GM18907 (cell line): ENCODE measurements around the gene PAPPA.

ENCODE experiments used
- ATAC-seq: cut with Tn5 transposase; IDR thresholded peaks from one replicate; pipeline ENCODE4 v1.9.1; 2021; ENCODE audit warnings: mild to moderate bottlenecking, moderate library complexity; ENCODE audit not compliant: unreplicated experiment

PAPPA gene, protein sequence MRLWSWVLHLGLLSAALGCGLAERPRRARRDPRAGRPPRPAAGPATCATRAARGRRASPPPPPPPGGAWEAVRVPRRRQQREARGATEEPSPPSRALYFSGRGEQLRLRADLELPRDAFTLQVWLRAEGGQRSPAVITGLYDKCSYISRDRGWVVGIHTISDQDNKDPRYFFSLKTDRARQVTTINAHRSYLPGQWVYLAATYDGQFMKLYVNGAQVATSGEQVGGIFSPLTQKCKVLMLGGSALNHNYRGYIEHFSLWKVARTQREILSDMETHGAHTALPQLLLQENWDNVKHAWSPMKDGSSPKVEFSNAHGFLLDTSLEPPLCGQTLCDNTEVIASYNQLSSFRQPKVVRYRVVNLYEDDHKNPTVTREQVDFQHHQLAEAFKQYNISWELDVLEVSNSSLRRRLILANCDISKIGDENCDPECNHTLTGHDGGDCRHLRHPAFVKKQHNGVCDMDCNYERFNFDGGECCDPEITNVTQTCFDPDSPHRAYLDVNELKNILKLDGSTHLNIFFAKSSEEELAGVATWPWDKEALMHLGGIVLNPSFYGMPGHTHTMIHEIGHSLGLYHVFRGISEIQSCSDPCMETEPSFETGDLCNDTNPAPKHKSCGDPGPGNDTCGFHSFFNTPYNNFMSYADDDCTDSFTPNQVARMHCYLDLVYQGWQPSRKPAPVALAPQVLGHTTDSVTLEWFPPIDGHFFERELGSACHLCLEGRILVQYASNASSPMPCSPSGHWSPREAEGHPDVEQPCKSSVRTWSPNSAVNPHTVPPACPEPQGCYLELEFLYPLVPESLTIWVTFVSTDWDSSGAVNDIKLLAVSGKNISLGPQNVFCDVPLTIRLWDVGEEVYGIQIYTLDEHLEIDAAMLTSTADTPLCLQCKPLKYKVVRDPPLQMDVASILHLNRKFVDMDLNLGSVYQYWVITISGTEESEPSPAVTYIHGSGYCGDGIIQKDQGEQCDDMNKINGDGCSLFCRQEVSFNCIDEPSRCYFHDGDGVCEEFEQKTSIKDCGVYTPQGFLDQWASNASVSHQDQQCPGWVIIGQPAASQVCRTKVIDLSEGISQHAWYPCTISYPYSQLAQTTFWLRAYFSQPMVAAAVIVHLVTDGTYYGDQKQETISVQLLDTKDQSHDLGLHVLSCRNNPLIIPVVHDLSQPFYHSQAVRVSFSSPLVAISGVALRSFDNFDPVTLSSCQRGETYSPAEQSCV (N-terminal part only)

DNA sequence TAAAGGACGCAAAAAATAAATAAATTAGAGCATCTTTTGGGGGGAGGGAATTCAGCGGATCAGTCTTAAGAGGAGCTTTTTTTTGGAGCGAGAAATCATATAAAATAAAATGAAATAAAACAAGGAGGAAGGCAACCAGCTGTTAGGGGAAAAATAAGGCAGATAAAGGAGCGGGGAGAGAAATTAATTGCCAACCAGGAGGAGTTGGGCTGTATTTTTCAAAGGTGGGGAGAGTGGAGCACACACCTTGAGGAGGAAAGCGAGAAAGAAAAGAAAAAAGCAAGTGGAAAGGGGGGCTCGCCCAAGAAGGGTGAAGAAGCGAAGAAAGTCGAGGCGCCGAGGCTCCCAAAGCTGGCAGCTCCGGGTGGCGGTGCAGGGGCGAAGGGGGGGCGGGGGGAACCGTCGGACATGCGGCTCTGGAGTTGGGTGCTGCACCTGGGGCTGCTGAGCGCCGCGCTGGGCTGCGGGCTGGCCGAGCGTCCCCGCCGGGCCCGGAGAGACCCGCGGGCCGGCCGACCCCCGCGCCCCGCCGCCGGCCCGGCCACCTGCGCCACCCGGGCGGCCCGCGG is at the start of gene PAPPA:
PAPPA (plus strand) TSS at position 27 of the 569 bp plus-strand sequence; CDS start at position 409, 382 bp downstream.
- ATAC-seq: no peak

DNA sequence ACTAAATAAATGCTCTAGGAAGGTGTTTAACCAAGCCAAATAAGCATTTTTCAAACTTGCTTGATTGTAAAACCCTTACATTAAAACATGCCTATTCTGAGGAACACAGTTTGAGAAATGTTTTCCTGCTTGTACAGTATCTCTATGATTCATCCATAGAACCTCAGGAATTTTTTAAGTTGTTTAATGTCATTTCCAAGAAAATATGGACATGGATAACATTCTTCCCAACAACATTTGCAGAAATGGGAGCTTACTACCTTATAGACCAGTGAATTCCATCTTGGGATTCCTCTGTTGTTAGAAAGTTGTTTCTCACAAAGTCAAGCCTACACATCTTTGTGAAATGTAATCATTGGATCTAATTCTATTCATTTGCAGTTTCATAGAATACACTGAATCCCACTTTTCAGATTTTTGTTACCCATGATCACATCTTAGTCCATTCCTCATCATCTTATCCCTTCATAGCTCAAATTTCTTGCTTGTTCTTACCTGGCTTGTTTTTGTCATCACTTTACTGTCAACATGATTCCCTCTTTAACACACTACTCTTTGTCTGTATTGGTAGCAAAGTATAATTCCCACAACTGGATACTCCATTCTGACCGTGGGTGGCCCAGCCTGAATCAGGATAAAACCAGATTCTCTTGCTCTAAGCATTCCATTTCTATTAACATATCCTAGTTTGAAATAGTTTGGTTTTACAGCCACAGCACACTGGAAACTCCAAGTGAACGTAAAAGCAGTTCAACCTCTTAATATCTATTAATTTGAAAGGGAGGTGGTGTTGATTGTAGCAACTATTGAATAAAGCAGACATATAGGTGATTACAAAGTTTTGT is 49.4 kb upstream of the PAPPA start:
- ATAC-seq: no peak

DNA sequence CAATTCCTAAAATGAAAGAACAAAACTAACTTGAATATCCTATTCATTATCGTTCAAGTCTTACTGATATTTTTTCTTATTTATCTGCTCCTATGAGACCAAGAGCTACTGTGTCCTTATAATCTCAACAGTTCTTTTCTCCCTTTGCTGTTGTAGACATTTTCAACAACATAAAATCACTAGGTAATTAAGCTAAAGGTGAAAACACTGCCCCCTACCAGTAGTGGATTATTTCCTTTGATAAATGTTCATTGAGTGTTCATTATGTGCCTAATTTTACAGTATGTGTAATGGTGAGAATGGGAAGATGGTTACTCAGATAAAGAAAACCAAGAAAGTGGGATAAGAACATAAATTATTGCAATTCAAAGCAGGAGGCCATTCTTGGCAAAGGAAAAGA is 41.4 kb upstream of the PAPPA start:
- ATAC-seq: no peak

DNA sequence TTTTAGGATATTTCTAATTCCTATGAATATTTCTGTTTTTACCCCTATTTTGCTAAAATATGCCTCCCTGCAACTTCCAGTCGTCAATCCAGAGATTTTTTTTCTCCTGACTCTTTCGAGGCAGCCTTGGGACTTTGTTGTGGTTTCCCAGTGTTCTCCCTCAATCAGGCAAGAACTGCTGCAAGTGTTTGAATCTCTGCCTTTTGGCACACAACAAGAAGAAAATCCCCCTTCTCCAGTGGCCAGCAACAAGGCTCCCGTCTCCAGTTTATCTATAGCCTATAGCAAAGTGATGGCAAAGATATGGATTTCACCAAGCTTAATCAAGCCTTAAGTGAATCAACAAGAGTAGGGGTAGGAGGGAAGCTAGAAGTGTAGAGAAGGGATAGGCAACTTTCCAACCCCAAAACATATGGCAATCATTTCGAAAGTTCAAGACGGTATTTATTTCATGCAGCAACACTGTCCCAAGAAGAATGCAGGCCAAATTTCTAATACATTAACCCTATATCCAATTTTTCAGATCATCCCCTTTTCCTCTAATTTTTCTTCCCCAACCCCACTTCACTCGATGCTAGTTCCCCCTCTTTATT is 37.7 kb upstream of the PAPPA start:
- ATAC-seq: no peak

DNA sequence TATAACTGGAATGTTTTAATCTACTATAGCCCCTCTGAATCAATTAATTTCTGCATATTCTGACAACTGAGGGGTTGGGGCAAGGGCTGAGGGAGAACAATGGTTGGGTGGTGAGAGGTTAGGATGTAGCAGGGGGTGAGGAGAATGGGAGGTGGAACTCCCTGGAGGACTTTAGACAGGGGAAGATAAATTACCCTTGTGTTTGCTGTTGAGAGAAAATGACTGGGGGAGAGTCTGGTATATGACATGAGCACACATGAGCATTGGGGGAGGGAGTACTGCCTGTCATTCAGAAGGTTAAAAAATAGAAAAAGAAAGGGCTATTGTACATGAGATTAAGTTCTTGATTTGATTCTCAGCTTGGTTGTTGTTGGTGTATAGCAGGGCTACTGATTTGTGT is 37.2 kb upstream of the PAPPA start:
- no peak for ATAC-seq

DNA sequence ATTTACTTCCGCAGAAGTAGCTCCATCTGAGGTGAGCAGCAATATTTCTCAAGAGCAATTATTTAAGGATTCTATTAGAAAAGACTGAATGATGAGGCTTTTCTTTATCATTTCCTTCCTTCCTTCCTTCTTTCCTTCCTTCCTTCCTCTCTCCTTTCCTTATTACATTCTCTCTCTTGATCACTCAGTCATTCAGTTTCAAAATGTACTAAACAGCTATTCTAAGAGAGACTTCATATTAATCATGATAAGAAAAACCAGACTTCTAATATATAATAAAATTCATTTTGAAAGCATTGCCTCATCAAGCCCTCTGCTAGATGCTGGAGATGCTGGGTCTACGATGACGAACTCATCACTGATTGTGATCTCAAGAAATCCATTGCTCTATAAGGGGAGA is 30.4 kb upstream of the PAPPA start:
- ATAC-seq: no peak

DNA sequence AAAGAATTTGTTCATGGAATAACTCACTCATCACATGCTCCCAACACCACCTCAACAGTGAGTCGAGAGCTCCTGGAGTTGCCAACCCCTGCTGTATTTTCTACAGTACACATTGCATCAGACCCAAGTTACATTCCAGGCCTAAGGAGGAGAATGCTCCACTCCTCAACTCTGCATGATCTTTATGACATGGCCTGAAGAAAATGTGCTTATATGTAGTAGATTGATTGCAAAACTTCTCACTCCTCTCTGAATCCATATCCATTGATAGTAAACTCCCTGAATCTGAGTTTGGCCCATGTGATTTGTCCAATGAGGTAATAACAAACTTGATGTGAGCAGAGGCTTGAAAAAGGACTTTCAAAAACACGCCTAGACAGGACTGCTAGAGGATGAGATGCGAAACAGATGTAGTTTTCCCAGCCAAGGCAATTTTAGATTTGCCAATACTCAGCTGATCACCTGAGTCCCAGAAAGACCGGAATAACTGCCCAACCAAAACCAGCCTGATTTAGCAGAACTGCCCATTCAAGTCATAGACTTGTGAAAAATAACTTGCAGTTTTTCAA is 29.0 kb upstream of the PAPPA start:
- ATAC-seq: no peak

DNA sequence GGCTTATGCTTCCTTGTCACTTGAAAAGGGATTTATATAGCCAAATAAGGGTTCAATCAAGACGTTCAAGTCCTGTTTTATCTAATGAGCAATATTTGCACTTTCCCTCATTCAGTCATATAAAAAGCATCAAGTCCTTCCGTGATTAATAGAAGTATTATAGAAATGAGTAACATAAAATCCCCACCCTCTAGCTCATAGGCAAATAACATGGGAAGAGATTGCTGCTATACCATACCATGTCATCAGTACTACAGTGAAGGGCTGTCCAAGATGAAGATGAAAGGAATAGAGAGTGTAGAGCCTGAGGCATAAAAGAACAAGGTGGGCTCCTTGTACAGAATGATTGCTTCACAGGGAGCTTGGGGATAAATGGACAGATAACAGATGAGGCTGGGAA is 20.4 kb upstream of the PAPPA start:
- no peak for ATAC-seq

DNA sequence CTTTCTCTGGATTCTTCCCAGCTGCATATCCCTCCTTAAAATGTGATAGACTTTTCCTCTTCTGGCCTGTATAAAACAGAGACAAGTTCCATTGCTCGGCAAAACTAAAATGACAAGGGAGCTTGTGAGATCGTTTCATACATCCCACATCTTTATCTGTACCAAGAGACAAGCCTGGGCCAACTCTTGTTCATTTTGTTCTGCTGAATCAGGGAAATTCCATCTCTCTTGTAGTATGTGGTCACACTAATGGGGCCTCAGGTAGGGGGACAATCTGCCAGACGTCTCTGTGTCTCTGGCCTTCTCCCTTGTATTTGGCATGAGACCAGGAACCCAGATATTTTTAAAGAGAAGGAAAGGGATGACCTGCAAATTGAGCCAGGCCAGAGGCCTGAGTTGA is 18.6 kb upstream of the PAPPA start:
- no peak for ATAC-seq

DNA sequence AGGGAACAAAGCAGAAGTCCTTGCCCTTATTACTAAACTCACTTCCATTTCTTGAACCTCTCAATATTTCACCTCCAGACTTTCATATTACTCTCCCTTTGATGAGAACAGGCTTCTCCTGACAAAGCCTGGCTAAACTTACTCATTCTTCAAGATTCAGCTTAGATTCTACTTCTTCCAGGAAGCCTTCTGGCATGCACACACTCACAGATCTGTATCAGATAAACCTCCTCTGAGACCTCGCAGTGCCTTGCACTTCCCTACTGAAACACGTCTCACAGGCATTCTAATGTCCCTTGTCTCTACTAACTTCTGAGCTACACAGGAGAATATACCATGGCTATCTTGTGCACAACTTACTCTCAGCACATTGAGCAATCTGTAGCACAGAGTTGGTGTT is 16.6 kb upstream of the PAPPA start:
- no peak for ATAC-seq

DNA sequence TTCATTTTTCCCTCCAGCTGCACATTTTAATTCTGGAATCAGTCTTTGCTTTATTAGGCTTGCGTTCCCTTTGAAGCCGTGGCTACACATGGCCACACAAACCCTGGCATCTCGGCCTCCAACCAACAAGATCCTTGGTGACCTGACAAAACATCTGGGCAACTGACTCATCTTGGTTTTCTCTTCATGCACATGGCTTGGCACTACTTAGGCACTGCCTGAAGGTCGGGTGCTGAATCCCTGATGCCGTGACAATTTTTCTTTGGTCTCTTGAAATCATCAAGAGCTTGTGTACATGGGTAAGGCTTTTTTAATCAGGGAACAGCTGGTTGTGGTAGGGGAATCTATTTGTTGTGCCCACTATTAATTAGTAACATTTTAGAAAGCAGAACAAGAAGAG is 16.0 kb upstream of the PAPPA start:
- ATAC-seq: no peak

DNA sequence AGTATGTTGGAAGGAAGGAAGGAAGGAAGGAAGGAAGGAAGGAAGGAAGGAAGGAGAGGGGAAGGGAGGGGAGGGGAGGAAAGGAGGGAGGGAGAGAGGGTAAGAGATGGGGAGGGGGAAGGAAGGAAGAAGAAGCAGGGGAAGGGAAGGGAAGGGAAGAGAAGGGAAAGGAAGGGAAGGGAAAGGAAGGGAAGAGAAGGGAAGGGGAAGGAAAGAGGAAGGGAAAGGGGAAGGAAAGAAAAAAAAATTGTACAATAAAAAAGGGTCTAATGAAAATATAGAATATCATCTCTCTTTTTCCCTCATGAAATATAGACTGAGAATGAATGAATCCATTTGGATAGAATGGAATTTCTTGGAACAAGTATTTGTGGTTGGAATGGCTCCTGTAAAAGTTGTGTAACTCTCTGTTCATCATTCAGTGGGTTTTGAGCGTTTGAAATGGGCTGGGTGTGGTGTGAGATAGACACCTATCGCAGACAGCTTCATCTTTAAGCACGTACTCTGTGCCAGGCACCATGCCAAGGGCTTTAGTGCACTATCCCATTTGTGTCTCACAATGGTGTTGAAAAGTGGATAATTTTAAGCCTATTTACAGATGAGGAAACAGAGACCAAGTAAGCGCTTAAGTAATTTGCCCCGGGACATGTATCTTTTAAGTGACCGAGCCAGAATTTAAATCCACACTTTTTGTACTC is 11.6 kb upstream of the PAPPA start:
- ATAC-seq: no peak

DNA sequence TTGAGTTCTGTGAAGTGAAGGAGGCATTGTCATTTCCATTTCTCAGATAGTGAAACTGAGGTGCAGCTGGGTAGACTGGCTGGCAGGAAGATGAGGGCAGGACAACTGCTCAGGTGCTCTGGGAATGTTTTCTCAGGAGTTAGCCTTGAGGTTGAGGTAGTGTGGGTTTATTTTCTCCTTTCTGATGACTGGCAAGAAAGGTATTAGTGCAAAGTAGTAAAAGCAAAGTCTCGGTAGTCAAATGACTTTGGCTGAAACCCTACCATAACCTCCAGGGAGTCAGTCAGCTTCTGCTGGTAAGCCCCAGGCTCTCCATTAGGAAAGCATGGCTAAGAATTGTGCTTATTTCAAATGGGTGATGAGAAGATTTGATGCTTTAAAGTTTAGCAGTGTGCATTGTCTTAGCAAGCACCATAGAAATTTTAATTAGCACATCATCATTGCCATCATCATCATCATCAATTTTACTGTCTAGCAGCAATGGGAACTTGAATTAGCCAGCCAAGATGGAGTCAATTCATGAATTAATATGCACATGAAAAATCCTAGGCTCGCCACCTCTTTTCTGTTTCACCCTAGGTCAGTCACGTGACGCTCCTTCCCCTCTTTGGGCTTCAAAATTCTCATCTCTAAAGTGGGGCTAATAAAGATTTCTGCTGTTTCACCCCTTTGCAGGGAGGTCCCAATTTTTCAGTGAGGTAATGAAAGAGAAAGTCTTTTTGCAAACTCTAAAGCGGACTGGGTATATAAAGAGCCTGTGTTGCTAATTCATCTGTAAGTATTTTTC is 10.7 kb upstream of the PAPPA start:
- ATAC-seq: no peak

DNA sequence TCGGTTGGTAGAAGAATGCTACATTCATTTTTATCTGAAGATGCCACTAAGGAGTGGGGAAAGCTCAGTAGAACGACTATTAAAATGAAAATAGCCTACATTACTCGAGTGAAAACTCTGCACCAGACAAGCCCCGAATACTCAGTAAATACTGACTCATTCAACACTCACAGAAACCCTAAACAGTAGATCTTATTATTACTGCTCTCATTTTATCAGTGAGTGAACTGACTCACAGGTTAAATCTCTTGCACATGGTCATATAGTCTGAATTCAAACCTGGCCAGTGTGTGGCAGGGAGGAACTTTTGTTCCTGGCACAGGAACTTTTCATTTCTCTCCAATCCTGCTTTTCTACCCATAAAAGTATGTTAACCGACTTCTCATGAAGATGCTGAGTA is 9.6 kb upstream of the PAPPA start:
- ATAC-seq: no peak

DNA sequence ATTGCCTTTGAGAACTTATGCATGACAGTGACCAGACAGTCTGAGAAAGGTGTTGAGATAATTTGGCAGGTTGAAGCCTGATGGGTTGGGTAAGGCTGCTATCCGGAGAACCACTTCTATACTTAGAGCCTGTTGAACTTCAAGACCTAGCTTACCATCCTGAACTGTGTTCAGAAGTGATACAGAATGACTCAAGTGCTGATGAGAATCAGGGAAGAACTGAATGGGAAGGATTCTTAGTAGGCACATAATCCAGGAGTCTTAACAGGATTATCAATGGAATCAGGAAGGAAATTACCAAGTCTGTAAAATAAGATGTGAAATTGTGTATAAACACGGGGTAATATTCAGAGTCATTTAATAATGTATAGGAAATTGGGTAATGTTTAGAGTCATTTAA is 9.0 kb upstream of the PAPPA start:
- no peak for ATAC-seq

DNA sequence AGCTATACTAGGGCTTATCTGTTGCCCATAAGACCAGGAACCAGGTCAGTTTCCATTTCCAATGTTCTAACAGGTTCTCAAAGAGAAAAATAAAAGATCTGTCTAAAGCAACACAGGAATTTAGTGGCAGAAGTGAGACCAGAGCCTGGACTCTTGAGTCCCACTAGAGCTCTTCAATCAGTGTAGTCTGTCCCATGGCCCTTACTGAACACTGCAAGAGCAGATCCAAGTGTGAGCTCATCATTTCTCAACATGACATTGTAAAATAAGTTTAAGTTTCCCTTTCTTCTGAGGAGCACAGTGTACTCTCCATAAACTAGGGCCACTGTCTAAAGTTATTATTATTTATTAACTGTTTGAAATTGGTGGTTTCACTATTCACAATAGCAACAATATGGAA is 8.6 kb upstream of the PAPPA start:
- ATAC-seq: no peak

DNA sequence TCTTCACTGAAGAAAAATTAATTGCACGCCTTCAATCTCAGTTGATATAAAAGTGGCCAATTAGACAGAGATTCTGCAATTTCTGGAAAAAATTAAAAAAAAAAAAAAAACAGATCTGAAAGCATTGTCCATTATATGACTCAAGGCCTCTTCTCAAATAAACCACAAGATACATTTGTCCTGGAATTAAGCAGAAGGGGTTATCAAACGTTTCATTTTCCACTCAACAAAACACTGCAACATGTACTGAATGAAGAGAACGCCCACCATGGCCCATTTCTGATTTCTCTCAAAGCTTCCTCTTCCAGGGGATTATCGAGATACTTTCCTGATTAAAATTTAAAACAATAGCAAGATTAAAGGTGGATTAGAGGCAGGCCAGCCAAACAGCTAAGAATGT is 5.8 kb upstream of the PAPPA start:
- ATAC-seq: no peak

DNA sequence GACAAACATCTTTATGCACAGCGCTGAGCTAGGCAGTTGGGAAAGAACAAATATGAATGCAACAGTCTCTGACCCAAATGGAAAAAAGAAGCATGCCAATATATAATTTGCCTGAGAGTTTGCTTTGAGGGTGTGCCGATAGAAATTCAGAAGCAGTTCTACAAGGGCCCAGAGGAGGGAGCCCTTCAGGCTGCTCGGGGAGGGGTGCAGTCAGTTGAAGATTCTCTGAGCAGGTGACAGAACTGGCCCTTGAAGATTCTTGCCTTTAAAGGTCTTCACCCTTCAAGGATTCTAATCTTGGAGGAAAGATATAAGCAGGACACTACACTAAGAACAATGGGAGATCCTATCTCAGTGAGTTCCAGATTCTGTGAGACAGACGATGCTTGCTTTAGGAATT is 3.7 kb upstream of the PAPPA start:
- ATAC-seq: peak; percentile 63
